Erythroblast (primary cell): ENCODE results near the gene ZNF592.

Experiments
- GATA1 ChIP-seq: IDR thresholded peaks from 2 replicates; pipeline ENCODE4 v1.6.1; 2011; ENCODE audit warnings: low read depth, mild to moderate bottlenecking, control low read depth, low read length, moderate library complexity
- POLR2A ChIP-seq: IDR thresholded peaks from 2 replicates; pipeline ENCODE4 v1.6.1; 2011; ENCODE audit warnings: mild to moderate bottlenecking, low read length

DNA sequence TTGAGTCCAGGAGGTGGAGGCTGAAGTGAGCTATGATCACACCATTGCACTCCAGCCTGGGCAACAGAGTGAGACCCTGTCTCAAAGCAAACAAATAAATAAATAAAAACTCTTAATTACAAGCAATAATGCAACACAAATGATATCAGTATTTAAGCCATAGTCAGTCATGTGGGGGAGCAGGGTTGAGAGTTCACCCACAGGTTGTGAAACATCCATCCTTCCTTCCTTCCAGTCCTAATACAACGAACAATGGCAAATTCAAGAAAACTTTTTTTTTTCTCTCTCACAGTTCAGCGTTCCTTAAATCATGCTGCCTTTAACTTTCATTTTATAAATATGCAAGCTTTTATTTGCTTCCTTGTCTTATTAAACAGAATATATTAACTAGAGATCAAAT, 24.1 kb downstream of the ZNF592 start:
- no peak for TF ChIP-seq POLR2A
- no peak for TF ChIP-seq GATA1
